Stimulated activated CD4-positive, alpha-beta T cell treated with anti-CD3 and anti-CD28 coated beads, Interleukin-1b, Interleukin-23, amount 100 ng/mL, for 1 hour (primary cell): Measurements from ENCODE around the gene DDIT3.

ENCODE experiments used
- DNase-seq, 2 donors: peaks; one replicate each; pipeline ENCODE4 v3.0.0-alpha.2; 2020; ENCODE audit warnings: low read depth in 2 of 2

The DDIT3 gene

DNA sequence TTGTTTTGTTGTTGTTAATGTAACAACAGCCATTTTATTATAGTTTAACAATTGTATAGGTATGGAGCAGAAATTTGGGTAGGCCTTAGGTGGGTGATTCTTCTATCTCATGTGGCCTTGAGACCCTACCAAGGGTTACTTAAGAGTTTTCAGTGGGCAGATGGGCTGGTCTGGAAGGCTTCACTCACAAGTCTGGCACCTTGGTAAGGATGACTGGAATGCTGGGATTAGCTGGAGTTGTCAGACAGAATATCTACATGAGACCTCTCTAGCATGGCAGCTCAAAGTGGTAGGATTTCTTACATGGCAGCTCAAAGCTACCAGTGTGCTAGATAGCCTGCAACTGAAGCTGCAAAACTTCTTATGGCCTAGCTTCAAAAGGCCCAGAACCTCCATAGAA lies 34.6 kb downstream of the DDIT3 start:
- DNase-seq, result no peak

GRCh38 chr12:57483466-57483865 lies 36.8 kb downstream of the DDIT3 start:
- DNase-seq, result no peak

- no peak for DNase-seq
These were observed 38.6 kb downstream of the DDIT3 start for GRCh38 chr12:57481671-57482070.

GRCh38 chr12:57479376-57480115 lies 40.8 kb downstream of the DDIT3 start, which contains the start of gene ARHGAP9:
ARHGAP9 (minus strand) TSS chr12:57479866; CDS start chr12:57479406, 460 bp downstream.
- DNase-seq, result no peak

DNA sequence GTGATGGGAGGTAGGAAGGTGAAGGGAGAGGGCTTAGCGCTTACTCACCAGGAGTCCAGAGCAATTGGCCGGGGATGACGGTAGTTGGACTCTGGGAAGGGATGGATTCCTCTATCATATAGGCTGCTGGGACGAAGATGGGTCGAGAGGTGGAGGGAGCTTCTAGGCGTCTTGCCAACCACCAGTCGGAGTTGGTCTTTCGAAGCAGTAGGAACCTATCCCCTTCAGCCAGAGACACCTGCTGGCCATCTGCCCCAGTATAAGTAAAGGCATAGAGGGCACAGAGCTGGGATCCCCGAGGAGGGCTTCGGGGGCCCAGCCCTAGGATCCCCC lies 41.3 kb downstream of the DDIT3 start:
- DNase-seq, result no peak

DNA sequence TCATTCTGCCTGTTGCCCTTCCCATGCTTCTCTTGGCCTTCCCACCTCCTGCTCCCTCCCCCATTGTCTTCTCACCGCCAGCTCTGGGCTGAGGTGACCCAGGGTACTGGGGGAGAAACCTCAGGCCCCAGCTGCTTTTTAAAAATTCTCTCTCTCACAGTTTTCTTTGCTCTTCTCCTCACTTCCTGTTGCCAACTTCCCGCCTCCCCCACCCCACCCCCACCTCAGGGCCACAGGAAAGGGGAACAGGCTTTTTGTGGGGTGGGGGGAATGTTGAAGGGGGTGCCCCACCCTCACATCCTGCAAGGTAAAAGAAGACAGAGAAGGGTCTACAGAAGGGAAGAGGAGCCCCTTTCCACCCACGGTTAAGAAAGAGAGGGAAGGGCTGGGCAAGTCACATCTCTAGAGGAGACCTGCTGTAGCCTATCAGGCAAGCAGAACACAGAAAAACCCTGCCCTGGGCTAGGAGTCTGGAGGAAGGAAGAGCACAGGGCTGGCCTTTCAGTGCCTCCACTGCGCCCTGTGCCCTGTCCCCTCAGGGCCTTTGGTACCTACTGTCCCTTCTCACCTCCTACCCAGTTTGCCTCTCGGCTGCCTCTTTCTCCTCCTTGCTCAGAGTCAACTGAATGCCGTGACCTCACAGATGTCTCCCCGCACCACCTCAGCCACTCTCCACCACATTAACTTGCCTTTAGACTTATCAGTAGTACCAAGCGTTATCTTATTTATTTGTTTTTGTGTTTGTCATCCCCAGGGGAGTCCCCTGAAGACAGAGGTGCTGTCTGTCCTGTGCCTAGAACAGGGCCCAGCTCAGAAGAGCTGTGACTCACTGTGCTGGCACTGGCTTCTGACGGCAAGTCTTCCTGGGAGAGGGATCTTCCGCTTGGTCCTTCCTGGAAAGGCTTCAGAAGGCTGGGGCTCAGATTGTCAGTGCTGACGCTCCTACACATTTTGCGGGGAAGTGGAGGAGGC lies 42.3 kb downstream of the DDIT3 start:
- DNase-seq, result no peak

DNA sequence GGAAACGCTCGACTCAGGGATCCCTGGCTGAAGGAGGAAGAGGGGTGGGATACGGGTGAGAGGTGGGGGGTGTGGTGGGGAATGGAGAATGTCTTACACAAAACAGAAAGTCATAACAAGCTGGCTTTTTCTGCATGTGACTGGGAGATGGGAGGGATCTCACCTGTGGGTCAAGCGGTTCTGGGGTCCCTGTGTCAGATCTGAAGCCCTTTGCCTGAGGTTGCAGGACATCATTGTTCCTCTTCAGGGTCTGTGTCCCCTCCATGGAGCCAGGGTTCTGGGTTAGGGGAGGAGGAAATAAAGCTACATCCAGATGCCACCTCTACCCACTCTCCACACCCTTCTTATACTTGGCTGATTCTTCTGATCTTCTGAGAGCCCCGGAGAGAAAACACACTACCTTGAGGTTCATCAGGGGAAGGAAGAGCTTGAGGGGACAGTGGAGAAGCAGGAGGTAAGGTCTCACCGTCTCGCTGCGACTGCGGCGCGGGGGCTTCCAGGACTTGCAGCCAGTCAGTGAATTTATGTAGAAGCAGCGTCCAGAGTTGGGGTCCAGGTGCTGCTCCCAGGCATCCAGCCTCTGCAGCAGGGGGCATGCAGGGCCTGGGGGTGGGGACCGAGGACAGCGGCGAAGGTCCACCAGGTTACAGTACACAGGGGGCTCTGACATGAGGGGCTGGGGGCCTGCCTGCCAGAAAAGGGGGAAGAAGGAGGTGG lies 43.2 kb downstream of the DDIT3 start:
- DNase-seq, result no peak

DNA sequence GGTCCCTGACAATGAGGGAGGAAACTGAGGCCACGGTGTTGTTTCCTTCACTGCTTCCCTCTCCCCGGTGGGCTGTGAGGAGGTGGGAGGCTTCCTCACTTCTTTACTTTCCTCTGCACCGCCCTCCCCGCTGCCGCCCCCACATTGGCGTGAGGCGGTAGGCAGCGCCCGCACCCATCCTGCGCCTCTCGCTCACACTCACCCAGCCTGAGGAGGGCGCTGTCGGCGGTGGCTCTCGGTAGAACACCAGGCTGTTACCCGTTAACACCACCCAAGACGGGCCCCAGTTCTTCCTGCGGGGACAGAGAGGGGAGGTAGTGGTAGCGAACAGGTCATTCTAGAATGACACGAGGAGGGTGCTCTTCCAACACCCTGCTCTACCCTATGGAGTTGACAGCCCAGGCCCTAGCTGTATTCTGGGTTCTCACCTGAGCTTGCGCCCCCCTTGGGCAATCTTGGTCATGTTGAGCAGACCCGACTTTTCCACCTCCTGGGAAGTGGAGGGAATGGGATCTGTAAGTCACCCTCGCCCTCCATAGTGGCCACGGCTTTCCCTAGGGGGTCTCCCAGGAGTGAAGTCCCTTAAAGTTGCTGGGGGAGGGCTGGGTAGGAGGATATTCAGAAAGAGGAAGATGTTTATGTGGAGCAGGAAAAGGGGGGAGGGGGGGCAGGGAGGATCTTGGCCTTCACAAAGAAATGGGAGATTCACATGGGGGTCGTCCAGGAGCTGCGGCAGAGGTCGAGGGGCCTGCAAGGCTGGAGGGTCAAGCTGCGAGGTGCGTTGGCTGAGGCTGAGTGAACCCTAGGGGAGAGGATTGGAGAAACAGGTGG lies 43.9 kb downstream of the DDIT3 start:
- DNase-seq, result peak in 1 of 2 donors; percentile 51

- DNase-seq, result no peak
These were observed 44.8 kb downstream of the DDIT3 start for GRCh38 chr12:57475271-57476161.

DNA sequence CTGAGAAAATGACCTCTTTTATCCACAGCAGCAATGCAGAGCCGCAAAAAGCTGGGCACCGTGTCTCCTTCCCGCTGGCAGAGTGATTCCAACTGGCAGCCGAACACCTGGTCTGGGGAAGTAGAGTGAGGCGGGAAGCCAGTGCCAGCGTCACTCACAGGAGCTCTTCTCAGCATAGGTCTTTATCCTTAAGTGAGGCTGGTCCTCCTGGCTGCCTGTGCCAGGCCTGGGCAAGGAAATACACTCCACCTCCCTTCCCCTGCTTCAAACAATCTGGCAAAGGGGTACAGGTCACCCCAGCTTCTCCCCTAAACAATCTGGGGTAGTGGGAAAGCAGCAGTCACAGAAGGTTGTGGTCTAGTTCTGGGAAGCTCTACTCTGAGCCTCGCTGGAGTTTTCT lies 45.5 kb downstream of the DDIT3 start:
- no peak for DNase-seq

DNA sequence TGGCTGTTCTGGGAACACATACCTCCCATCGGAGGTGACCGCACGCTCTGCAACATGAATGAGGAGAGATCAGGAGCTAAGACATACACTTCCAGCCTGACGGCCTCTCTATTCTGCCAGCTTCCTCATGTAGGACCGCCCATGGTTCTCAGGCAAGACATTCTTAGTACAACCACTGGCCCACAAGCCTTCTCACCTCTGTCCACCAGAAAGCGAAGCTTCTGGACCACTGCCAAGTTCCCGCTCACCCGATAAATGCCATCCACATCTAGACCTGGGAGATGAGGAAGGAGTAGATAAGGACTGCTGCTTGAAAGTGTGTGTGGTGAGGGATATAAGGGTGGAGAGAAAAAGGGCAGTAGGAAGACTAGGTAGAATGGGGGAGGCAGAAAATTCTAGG lies 45.9 kb downstream of the DDIT3 start:
- DNase-seq, result no peak

DNA sequence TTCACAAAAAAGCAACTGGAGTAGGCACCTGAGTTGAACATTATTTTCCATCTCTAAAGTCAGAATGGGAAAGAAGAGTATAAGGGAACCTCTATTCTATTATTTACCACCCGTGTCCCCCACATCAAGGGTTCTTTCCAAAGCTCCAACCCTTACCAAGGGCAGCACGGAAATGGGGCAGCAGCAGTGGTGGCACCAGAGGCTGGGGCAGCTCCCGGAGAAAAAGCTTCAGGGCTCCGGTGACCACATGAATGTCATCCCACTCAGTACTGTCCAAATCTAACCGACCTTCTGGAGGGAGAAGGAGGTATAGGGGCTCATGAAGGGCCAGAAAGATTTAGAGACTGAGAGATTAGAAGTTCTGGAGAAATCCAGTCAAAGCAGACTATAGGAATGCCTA lies 46.4 kb downstream of the DDIT3 start:
- DNase-seq, result no peak

- DNase-seq, result no peak
These were observed 46.9 kb downstream of the DDIT3 start for GRCh38 chr12:57473392-57473791.

GRCh38 chr12:57472391-57472790 lies 47.9 kb downstream of the DDIT3 start:
- no peak for DNase-seq

- no peak for DNase-seq
These were observed 48.7 kb downstream of the DDIT3 start for GRCh38 chr12:57471661-57472060.

DNA sequence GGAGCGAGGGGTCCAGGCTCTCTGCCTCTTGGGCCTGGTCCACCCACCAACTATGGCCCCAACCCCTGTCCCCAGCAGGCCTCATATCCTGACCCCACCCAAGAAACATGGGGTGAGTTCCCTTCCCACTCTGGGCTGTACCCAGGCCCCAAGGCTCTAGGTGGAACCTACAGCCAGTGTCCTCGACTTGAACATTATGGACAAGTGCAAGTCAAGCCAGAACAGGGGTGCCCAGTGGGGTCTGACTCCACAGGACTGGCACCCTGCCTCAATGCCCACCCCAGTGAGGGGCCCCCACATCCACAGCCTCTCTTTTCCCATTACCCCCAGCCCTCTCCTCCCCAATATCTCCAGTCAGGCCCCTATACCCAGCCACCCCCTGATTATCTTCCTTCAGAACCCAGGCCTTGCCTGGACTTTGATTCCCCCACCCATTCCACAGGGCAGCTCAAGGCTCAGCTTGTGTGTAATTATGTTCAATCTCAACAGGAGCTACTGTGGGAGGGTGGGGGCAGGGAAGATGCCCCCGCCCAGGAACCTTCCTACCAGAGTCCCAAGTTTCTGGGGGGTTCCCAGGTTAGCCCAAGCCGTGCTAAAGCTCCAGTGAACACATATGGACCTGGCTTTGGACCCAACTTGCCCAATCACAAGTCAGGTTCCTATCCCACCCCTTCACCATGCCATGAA lies 49.2 kb downstream of the DDIT3 start:
- DNase-seq, result no peak

DNA sequence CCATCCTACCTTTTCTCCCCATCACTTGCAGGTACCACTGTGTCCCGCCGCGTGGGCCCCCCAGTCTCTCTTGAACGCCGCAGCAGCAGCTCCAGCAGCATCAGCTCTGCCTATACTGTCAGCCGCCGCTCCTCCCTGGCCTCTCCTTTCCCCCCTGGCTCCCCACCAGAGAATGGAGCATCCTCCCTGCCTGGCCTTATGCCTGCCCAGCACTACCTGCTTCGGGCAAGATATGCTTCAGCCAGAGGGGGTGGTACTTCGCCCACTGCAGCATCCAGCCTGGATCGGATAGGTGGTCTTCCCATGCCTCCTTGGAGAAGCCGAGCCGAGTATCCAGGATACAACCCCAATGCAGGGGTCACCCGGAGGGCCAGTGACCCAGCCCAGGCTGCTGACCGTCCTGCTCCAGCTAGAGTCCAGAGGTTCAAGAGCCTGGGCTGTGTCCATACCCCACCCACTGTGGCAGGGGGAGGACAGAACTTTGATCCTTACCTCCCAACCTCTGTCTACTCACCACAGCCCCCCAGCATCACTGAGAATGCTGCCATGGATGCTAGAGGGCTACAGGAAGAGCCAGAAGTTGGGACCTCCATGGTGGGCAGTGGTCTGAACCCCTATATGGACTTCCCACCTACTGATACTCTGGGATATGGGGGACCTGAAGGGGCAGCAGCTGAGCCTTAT lies 49.9 kb downstream of the DDIT3 start:
- no peak for DNase-seq

DNA sequence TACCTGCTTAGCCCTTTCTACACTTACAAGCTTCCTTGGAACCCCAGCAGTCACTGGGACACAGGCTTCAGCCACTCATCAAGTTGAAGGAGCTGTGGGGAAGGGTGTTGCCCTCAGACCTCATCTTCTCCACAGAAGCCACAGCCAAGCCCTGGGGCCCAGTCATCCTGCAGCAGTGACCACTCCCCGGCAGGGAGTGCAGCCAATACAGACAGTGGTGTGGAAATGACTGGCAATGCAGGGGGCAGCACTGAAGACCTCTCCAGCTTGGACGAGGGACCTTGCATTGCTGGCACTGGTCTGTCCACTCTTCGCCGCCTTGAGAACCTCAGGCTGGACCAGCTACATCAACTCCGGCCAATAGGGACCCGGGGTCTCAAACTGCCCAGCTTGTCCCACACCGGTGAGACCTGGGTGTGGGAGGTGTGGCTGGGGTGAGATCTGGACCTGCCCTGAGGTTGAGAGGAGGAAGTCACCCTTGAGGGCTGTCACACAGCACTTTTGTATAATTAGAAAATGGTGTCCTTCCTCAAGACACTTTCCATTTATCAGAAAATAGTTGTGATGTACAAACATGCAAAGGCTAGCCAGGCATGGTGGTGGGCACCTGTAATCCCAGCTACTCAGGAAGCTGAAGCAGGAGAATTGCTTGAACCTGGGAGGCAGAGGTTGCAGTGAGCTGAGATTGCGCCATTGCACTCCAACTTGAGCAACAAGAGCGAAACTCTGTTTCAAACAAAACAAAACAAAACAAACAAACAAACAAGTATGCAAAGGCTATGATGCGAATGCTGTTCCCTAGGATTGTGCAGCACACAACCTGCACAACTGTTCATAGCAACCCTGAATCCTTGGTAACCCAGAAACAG lies 50.8 kb downstream of the DDIT3 start:
- DNase-seq, result no peak
